Measurements from ENCODE around the gene KLHL25. TPM values are rescaled to one million over a fixed set of nuclear protein-coding genes. Genes with fewer than 3 reads are reported as not detected.

The KLHL25 gene
- total RNA-seq, 1 experiment from 2014 or later = 18.4 TPM

DNA sequence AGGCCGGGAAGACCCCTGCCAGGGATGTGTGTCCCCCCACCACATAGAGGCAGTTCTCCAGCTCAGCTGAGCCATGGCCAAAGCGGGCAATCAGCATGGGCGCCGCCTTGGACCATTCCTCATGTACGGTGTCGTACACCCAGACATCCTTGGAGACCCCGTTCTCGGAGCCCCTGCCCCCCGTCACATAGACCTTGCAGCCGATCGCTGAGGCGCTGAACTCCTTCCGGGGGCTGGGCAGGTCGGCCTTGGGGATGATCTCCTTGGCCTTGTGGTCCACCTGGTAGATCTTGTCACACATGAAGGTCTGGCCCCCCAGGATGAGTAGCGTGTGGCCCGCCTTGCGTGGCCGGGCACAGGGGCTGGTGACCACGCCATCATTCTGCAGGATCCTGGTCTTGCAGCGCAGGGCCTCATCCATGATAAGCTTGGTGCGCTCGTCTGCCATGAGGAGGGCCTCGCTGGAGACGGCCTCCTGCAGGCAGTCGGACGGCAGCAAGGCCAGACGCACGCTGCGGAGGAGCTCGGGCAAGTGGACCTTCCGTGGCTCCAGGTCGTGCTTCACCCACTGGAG is 26.0 kb downstream of the KLHL25 start:
- TF ChIP-seq, protein P1, sequence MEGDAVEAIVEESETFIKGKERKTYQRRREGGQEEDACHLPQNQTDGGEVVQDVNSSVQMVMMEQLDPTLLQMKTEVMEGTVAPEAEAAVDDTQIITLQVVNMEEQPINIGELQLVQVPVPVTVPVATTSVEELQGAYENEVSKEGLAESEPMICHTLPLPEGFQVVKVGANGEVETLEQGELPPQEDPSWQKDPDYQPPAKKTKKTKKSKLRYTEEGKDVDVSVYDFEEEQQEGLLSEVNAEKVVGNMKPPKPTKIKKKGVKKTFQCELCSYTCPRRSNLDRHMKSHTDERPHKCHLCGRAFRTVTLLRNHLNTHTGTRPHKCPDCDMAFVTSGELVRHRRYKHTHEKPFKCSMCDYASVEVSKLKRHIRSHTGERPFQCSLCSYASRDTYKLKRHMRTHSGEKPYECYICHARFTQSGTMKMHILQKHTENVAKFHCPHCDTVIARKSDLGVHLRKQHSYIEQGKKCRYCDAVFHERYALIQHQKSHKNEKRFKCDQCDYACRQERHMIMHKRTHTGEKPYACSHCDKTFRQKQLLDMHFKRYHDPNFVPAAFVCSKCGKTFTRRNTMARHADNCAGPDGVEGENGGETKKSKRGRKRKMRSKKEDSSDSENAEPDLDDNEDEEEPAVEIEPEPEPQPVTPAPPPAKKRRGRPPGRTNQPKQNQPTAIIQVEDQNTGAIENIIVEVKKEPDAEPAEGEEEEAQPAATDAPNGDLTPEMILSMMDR (conservative IDR thresholded peaks at IDR 0.05) = no peak
- Histone ChIP-seq H3K23me2 (ENCODE audit: insufficient read length, low read depth, low read length, poor library complexity, severe bottlenecking) (no peaks in the 10 kb centered on the region), H3K79me1 (ENCODE audit: insufficient read depth, low read depth, low read length, poor library complexity, severe bottlenecking) (peaks cover 11% of the 10 kb centered on the region), H2BK120ac (ENCODE audit: low read depth, low read length, poor library complexity, severe bottlenecking) (no peak overlapping the region), H2AK5ac (ENCODE audit: insufficient read length, low read length) (no peak overlapping the region), H3K4me1 (ENCODE audit: insufficient read depth, low read length) (no peaks in the 10 kb centered on the region), H2AFZ (ENCODE audit: low read length) (no peak overlapping the region), H3K9ac (ENCODE audit: extremely low read depth, insufficient read length, low read length) (no peak overlapping the region), H4K20me1 (ENCODE audit: control insufficient read depth, insufficient read depth, insufficient read length) (no peaks in the 10 kb centered on the region), H2BK20ac (ENCODE audit: low read depth, low read length, poor library complexity, severe bottlenecking) (no peak overlapping the region), H3T11ph (ENCODE audit: low read length) (no peak overlapping the region), H2BK12ac (ENCODE audit: insufficient read length, low read depth, low read length) (no peak overlapping the region), H3K27ac (ENCODE audit: insufficient read length, low read depth, low read length) (no peak overlapping the region), H3K4ac (ENCODE audit: low read depth, low read length) (no peak overlapping the region), H3K14ac (ENCODE audit: insufficient read depth, low read length) (no peak overlapping the region), H3K27me3 (ENCODE audit: insufficient read depth, low read length) (no peaks in the 10 kb centered on the region), H4K91ac (ENCODE audit: insufficient read length, low read depth, low read length) (no peak overlapping the region), H3K56ac (ENCODE audit: insufficient read length, low read depth, low read length) (no peak overlapping the region), H4K8ac (replicated peaks; ENCODE audit: insufficient read length, low read depth, low read length) (no peak overlapping the region), H3K9me3 (ENCODE audit: control insufficient read depth, low read depth, low read length) (no peaks in the 10 kb centered on the region), H3K79me2 (ENCODE audit: insufficient read depth, low read length) (peaks cover 10% of the 10 kb centered on the region; the same call in 1 of the 2 replicates), H3K23ac (ENCODE audit: insufficient read length, low read depth, low read length) (no peak overlapping the region), H2BK15ac (ENCODE audit: low read depth, low read length) (no peak overlapping the region), H3K4me2 (ENCODE audit: insufficient read depth, insufficient read length, low read length) (no peak overlapping the region), H2BK5ac (ENCODE audit: insufficient read length, low read length) (no peak overlapping the region), H4K5ac (ENCODE audit: insufficient read length, low read depth, low read length) (no peak overlapping the region), H3K18ac (ENCODE audit: insufficient read length, low read depth, low read length) (no peak overlapping the region)
- H3K9me3 Mint-ChIP-seq = no peaks in the 10 kb centered on the region; a peak in 1 of 5 replicates
- no peaks in the 10 kb centered on the region for H3K27me3 Mint-ChIP-seq (ENCODE audit: low read depth)
- peaks cover 17 to 23% (median 22%) of the 10 kb centered on the region in 3 experiments; a peak in 6 of 7 replicates for H3K36me3 Mint-ChIP-seq (ENCODE audit: insufficient read depth in 1 of 3, low read depth in 3 of 3)
- no peak overlapping the region for H3K4me3 Mint-ChIP-seq
- peaks cover 24 to 35% of the 10 kb centered on the region in 2 experiments for H3K4me1 Mint-ChIP-seq
- H3K27ac Mint-ChIP-seq = no peak overlapping the region
- DNase-seq = no peak
- WGBS (ENCODE audit: extremely low coverage, insufficient read length, low lambda C conversion rate) = no CpG with 5 or more reads among the region's 32 CpGs
